Activated naive CD4-positive, alpha-beta T cell treated with anti-CD3 and anti-CD28 coated beads for 36 hours (primary cell): ENCODE results near the gene ZBP1. TPM values are rescaled to one million over a fixed set of nuclear protein-coding genes. Genes with fewer than 3 reads are reported as not detected.

Experiments
- CTCF ChIA-PET: fragments of 350-600 bp; sonication (Branson Sonifier 250); formaldehyde crosslinking; loops from one replicate; lab custom pipeline; 2021; ENCODE audit warnings: antibody characterized with exemption; lab: Charles Lee
- DNase-seq: peaks from one replicate; pipeline ENCODE4 v3.0.0-alpha.2; 2020
- H3K27ac Mint-ChIP-seq: one replicate; pipeline ENCODE4 v1.8.0; 2021; ENCODE audit warnings: mild to moderate bottlenecking, mixed read lengths
- H3K27me3 Mint-ChIP-seq: one replicate; pipeline ENCODE4 v1.8.0; 2021; ENCODE audit warnings: low read depth, mixed read lengths
- H3K36me3 Mint-ChIP-seq: one replicate; pipeline ENCODE4 v1.8.0; 2021; ENCODE audit warnings: low read depth, mixed read lengths
- H3K4me1 Mint-ChIP-seq: one replicate; pipeline ENCODE4 v1.8.0; 2021; ENCODE audit warnings: low read depth, mixed read lengths
- H3K4me3 Mint-ChIP-seq: one replicate; pipeline ENCODE4 v1.8.0; 2021; ENCODE audit warnings: mild to moderate bottlenecking, moderate library complexity, mixed read lengths
- H3K9me3 Mint-ChIP-seq: one replicate; pipeline ENCODE4 v1.8.0; 2021; ENCODE audit warnings: mixed read lengths
- intact Hi-C: fragments of 100-400 bp; cut with micrococcal nuclease; formaldehyde crosslinking; loops from one replicate; pipeline ENCODE4 v1.15.1; 2023
- total RNA-seq, 2 experiments: library from RNA; stranded (reverse); gene quantifications; one replicate each; pipeline ENCODE4 v1.2.3, GENCODE V29; 2021

Gene ZBP1
- total RNA-seq, 2 experiments from 2014 or later: 0.14 TPM; not detected in 1

GRCh38 chr20:57656252-57656820, 36.1 kb upstream of the ZBP1 start:
- Mint-ChIP-seq H3K9me3 (no peaks in the 10 kb centered on the region), H3K27ac (no peak overlapping the region), H3K27me3 (no peaks in the 10 kb centered on the region), H3K36me3 (peaks cover 3% of the 10 kb centered on the region), H3K4me1 (peaks cover 18% of the 10 kb centered on the region), H3K4me3 (no peak overlapping the region)
- no peak for DNase-seq
- intact Hi-C loops: loop anchor here (10.0 kb wide), 1 partner anchor 168 kb away; no protein-coding TSS in a partner anchor
- CTCF ChIA-PET: interaction anchor here (1.8 kb wide), 1 partner anchor 59 kb away, joined by 4 read pairs; no protein-coding TSS in a partner anchor

- no peak overlapping the region for H3K4me3 Mint-ChIP-seq
- CTCF ChIA-PET: interaction anchor here (1.1 to 2.5 kb wide), 5 partner anchors 28 to 526 kb away, joined by 3 to 16 read pairs (median 4); no protein-coding TSS in a partner anchor
- no peak for DNase-seq
- no peaks in the 10 kb centered on the region for H3K9me3 Mint-ChIP-seq
- H3K36me3 Mint-ChIP-seq: peaks cover 3% of the 10 kb centered on the region
- H3K27me3 Mint-ChIP-seq: no peaks in the 10 kb centered on the region
- H3K4me1 Mint-ChIP-seq: peaks cover 18% of the 10 kb centered on the region
- H3K27ac Mint-ChIP-seq: no peak overlapping the region
- intact Hi-C loops: loop anchor here (2.0 to 10.0 kb wide), 2 partner anchors 59 to 169 kb away; no protein-coding TSS in a partner anchor
These were observed 35.6 kb upstream of the ZBP1 start for GRCh38 chr20:57655809-57656155.

- H3K27ac Mint-ChIP-seq: no peak overlapping the region
- no peak for DNase-seq
- H3K4me3 Mint-ChIP-seq: no peak overlapping the region
These were observed 35.0 kb upstream of the ZBP1 start for GRCh38 chr20:57654998-57655808.

GRCh38 chr20:57654363-57654997, 34.3 kb upstream of the ZBP1 start:
- no peak overlapping the region for H3K4me3 Mint-ChIP-seq
- peaks cover 18% of the 10 kb centered on the region for H3K4me1 Mint-ChIP-seq
- no peaks in the 10 kb centered on the region for H3K9me3 Mint-ChIP-seq
- no peaks in the 10 kb centered on the region for H3K27me3 Mint-ChIP-seq
- H3K27ac Mint-ChIP-seq: no peak overlapping the region
- peaks cover 3% of the 10 kb centered on the region for H3K36me3 Mint-ChIP-seq
- intact Hi-C loops: loop anchor here (1.0 to 10.0 kb wide), 7 partner anchors 32 to 555 kb away; no protein-coding TSS in a partner anchor
- CTCF ChIA-PET: interaction anchor here (0.6 to 2.5 kb wide), 20 partner anchors 9 to 527 kb away, joined by 3 to 16 read pairs (median 4); partner anchors contain the start of gene ZBP1
- peak; percentile 73 for DNase-seq

More at GRCh38 chr20:57654998-57655808, 35.0 kb upstream of the ZBP1 start:
- intact Hi-C loops: loop anchor here (1.0 to 10.0 kb wide), 7 partner anchors 33 to 554 kb away; no protein-coding TSS in a partner anchor
- H3K36me3 Mint-ChIP-seq: peaks cover 3% of the 10 kb centered on the region
- no peaks in the 10 kb centered on the region for H3K9me3 Mint-ChIP-seq
- H3K4me1 Mint-ChIP-seq: peaks cover 18% of the 10 kb centered on the region
- no peaks in the 10 kb centered on the region for H3K27me3 Mint-ChIP-seq
- CTCF ChIA-PET: interaction anchor here (0.6 to 2.5 kb wide), 12 partner anchors 14 to 526 kb away, joined by 3 to 16 read pairs (median 4); no protein-coding TSS in a partner anchor

- H3K36me3 Mint-ChIP-seq: peaks cover 3% of the 10 kb centered on the region
- H3K4me1 Mint-ChIP-seq: peaks cover 15% of the 10 kb centered on the region
- no peak overlapping the region for H3K27ac Mint-ChIP-seq
- no peaks in the 10 kb centered on the region for H3K27me3 Mint-ChIP-seq
- no peak overlapping the region for H3K4me3 Mint-ChIP-seq
- H3K9me3 Mint-ChIP-seq: no peaks in the 10 kb centered on the region
- DNase-seq: no peak
- CTCF ChIA-PET: interaction anchor here (0.6 to 2.5 kb wide), 19 partner anchors 9 to 527 kb away, joined by 3 to 16 read pairs (median 4); partner anchors contain the start of gene ZBP1
- intact Hi-C loops: loop anchor here (1.0 to 10.0 kb wide), 7 partner anchors 32 to 555 kb away; no protein-coding TSS in a partner anchor
These were observed 33.7 kb upstream of the ZBP1 start for GRCh38 chr20:57653910-57654309.

- Mint-ChIP-seq H3K4me3 (no peak overlapping the region), H3K4me1 (peaks cover 12% of the 10 kb centered on the region), H3K27ac (no peak overlapping the region), H3K9me3 (no peaks in the 10 kb centered on the region), H3K36me3 (peaks cover 3% of the 10 kb centered on the region), H3K27me3 (no peaks in the 10 kb centered on the region)
- CTCF ChIA-PET: interaction anchor here (0.6 to 2.5 kb wide), 18 partner anchors 8 to 528 kb away, joined by 3 to 16 read pairs (median 4); partner anchors contain the start of gene ZBP1
- intact Hi-C loops: loop anchor here (10.0 kb wide), 1 partner anchor 171 kb away; no protein-coding TSS in a partner anchor
- DNase-seq: no peak
These were observed 33.3 kb upstream of the ZBP1 start for GRCh38 chr20:57653546-57653900.

GRCh38 chr20:57652606-57653545, 32.6 kb upstream of the ZBP1 start:
- intact Hi-C loops: loop anchor here (10.0 kb wide), 1 partner anchor 172 kb away; no protein-coding TSS in a partner anchor
- H3K9me3 Mint-ChIP-seq: no peaks in the 10 kb centered on the region
- no peak overlapping the region for H3K4me3 Mint-ChIP-seq
- H3K27me3 Mint-ChIP-seq: no peaks in the 10 kb centered on the region
- CTCF ChIA-PET: interaction anchor here (0.6 to 2.5 kb wide), 8 partner anchors 10 to 691 kb away, joined by 3 to 13 read pairs (median 5); partner anchors contain the start of gene ZBP1
- DNase-seq: no peak
- H3K4me1 Mint-ChIP-seq: peaks cover 6% of the 10 kb centered on the region
- H3K36me3 Mint-ChIP-seq: peaks cover 3% of the 10 kb centered on the region
- no peak overlapping the region for H3K27ac Mint-ChIP-seq

GRCh38 chr20:57651881-57652605, 31.8 kb upstream of the ZBP1 start:
- Mint-ChIP-seq H3K27me3 (no peaks in the 10 kb centered on the region), H3K4me3 (no peak overlapping the region), H3K9me3 (no peaks in the 10 kb centered on the region), H3K36me3 (peaks cover 3% of the 10 kb centered on the region), H3K27ac (no peak overlapping the region), H3K4me1 (no peaks in the 10 kb centered on the region)
- DNase-seq: no peak
- CTCF ChIA-PET: interaction anchor here (0.6 kb wide), 1 partner anchor 690 kb away, joined by 3 read pairs; no protein-coding TSS in a partner anchor
- intact Hi-C loops: loop anchor here (10.0 kb wide), 1 partner anchor 173 kb away; no protein-coding TSS in a partner anchor

- no peaks in the 10 kb centered on the region for H3K27me3 Mint-ChIP-seq
- intact Hi-C loops: loop anchor here (10.0 kb wide), 1 partner anchor 174 kb away; no protein-coding TSS in a partner anchor
- H3K9me3 Mint-ChIP-seq: peaks cover 1% of the 10 kb centered on the region
- no peak for DNase-seq
- H3K27ac Mint-ChIP-seq: no peak overlapping the region
- H3K36me3 Mint-ChIP-seq: peaks cover 3% of the 10 kb centered on the region
- CTCF ChIA-PET: no interaction called here
- no peaks in the 10 kb centered on the region for H3K4me1 Mint-ChIP-seq
- H3K4me3 Mint-ChIP-seq: no peak overlapping the region
These were observed 30.7 kb upstream of the ZBP1 start for GRCh38 chr20:57650756-57651483.

- H3K4me3 Mint-ChIP-seq: no peak overlapping the region
- intact Hi-C loops: loop anchor here (10.0 kb wide), 1 partner anchor 175 kb away; no protein-coding TSS in a partner anchor
- H3K4me1 Mint-ChIP-seq: no peaks in the 10 kb centered on the region
- H3K9me3 Mint-ChIP-seq: peaks cover 1% of the 10 kb centered on the region
- no peak overlapping the region for H3K27ac Mint-ChIP-seq
- no peaks in the 10 kb centered on the region for H3K27me3 Mint-ChIP-seq
- peaks cover 3% of the 10 kb centered on the region for H3K36me3 Mint-ChIP-seq
- no peak for DNase-seq
- CTCF ChIA-PET: no interaction called here
These were observed 30.0 kb upstream of the ZBP1 start for GRCh38 chr20:57650266-57650665.
